CD4-positive, alpha-beta memory T cell (primary cell): ENCODE data around the gene MLXIP. TPM values are rescaled to one million over a fixed set of nuclear protein-coding genes. Genes with fewer than 3 reads are reported as not detected.
"Not testable (repeated sequence)": the region's sequence is repeated elsewhere in the genome, so short reads cannot be mapped to it uniquely, and the experiment has no call there.

Source experiments
- CTCF ChIA-PET: fragments of 350-600 bp; sonication (Branson Sonifier 250); formaldehyde crosslinking; loops from one replicate; lab custom pipeline; 2021; ENCODE audit warnings: inconsistent platforms; ENCODE audit not compliant: partially characterized antibody; lab: Charles Lee
- POLR2A ChIA-PET: fragments of 350-600 bp; sonication (Branson Sonifier 250); formaldehyde crosslinking; loops from one replicate; lab custom pipeline; 2021; ENCODE audit not compliant: partially characterized antibody; lab: Charles Lee
- DNase-seq, 5 donors: peaks; one replicate each; pipeline versions ENCODE4 v3.0.0 to v3.0.0-alpha.2; 2020 to 2022; ENCODE audit warnings: mixed read lengths in 1 of 5
- H3K27ac ChIP-seq: one replicate; pipeline ENCODE4 v1.7.0; 2013; ENCODE audit warnings: low read depth, low read length
- H3K27me3 ChIP-seq: 2 replicates; pipeline ENCODE4 v1.7.0; 2013; ENCODE audit warnings: mild to moderate bottlenecking, low read length, moderate library complexity; ENCODE audit not compliant: insufficient read depth
- H3K36me3 ChIP-seq: 2 replicates; pipeline ENCODE4 v1.7.0; 2013; ENCODE audit warnings: mild to moderate bottlenecking, low read length, moderate library complexity; ENCODE audit not compliant: insufficient read depth
- H3K4me1 ChIP-seq: 2 replicates; pipeline ENCODE4 v1.7.0; 2013; ENCODE audit warnings: mild to moderate bottlenecking, low read length, moderate library complexity; ENCODE audit not compliant: insufficient read depth
- H3K4me3 ChIP-seq, 2 donors: one replicate each; pipeline ENCODE4 v1.7.0; 2013; ENCODE audit warnings: low read length in 2 of 2, mild to moderate bottlenecking in 1 of 2
- H3K9me3 ChIP-seq, 2 donors: one replicate each; pipeline ENCODE4 v1.7.0; 2013; ENCODE audit warnings: low read length in 2 of 2, control low read depth in 1 of 2; ENCODE audit not compliant: control insufficient read depth in 1 of 2
- H3K27ac Mint-ChIP-seq, 7 donors: one replicate each; pipeline ENCODE4 v1.8.0; 2020 to 2021; ENCODE audit warnings: mixed read lengths in 7 of 7, mild to moderate bottlenecking in 6 of 7, inconsistent platforms in 3 of 7, moderate library complexity in 3 of 7
- H3K27me3 Mint-ChIP-seq, 2 donors: one replicate each; pipeline ENCODE4 v1.8.0; 2020 to 2021; ENCODE audit warnings: mixed read lengths in 2 of 2
- H3K36me3 Mint-ChIP-seq, 2 donors: one replicate each; pipeline ENCODE4 v1.8.0; 2020 to 2021; ENCODE audit warnings: mixed read lengths in 2 of 2, inconsistent platforms in 1 of 2, mild to moderate bottlenecking in 1 of 2
- H3K4me1 Mint-ChIP-seq, 4 donors: one replicate each; pipeline ENCODE4 v1.8.0; 2020 to 2021; ENCODE audit warnings: mixed read lengths in 4 of 4, mild to moderate bottlenecking in 1 of 4
- H3K4me3 Mint-ChIP-seq, 8 donors: one replicate each; pipeline ENCODE4 v1.8.0; 2020 to 2021; ENCODE audit warnings: mixed read lengths in 8 of 8, mild to moderate bottlenecking in 7 of 8, moderate library complexity in 6 of 8, inconsistent platforms in 3 of 8
- H3K9me3 Mint-ChIP-seq, 8 donors: one replicate each; pipeline ENCODE4 v1.8.0; 2020 to 2021; ENCODE audit warnings: mixed read lengths in 8 of 8, mild to moderate bottlenecking in 5 of 8, inconsistent platforms in 3 of 8, moderate library complexity in 1 of 8
- intact Hi-C: fragments of 100-400 bp; cut with micrococcal nuclease; formaldehyde crosslinking; loops from one replicate; pipeline ENCODE4 v1.15.1; 2023
- polyA plus RNA-seq, 2 donors: library from polyadenylated mRNA; unstranded; fragments of 300-500 nt; fragmentation: Illumina TruSeq; gene quantifications; one replicate each; pipeline ENCODE4 v1.2.3, GENCODE V29; 2021
- total RNA-seq, 2 experiments: library from RNA; stranded (reverse); gene quantifications; one replicate each; pipeline ENCODE4 v1.2.3, GENCODE V29; 2021

MLXIP gene
- total and polyA plus RNA-seq, 4 experiments from 2014 or later, result 2.7 to 88.1 (median 51.7) TPM

DNA sequence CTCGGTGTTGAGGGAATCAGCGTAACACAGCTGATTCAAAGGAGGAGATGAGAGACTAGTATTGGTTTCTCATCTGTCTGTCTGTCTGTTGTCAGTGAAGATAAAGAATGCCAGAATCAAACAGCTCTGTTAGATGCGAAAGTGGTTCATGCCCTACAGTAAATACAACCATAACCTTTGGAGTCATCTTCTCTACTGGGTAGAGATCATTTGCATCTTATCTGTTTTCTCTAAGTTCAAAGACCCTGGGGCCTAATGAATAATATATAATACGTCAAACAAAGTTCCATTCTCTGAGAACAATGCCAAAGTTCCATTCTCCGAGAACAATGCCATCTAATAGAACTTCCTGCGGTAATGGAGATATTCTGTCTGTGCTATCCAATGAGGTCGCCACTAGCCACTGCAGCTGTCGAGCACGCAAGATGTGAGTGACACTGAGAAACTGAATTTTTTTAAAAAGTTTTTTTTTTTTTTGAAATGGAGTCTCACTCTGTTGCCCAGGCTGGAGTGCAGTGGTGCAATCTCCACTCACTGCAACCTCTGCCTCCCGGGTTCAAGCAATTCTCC is 88.9 kb downstream of the MLXIP start:
- DNase-seq, result no peak
- peaks cover 7 to 10% (median 10%) of the 10 kb centered on the region in 4 donors for H3K4me1 Mint-ChIP-seq
- no peak overlapping the region for H3K4me3 ChIP-seq
- no peaks in the 10 kb centered on the region for H3K27me3 ChIP-seq
- H3K36me3 ChIP-seq, result no peaks in the 10 kb centered on the region
- no peaks in the 10 kb centered on the region for H3K9me3 ChIP-seq
- peaks cover 6% of the 10 kb centered on the region for H3K4me1 ChIP-seq
- intact Hi-C loops, result no loop called here
- H3K36me3 Mint-ChIP-seq, result no peaks in the 10 kb centered on the region
- no peaks in the 10 kb centered on the region for H3K9me3 Mint-ChIP-seq
- no peak overlapping the region for H3K27ac ChIP-seq
- ChIA-PET POLR2A (no interaction called here), CTCF (interaction anchor here (1.0 kb wide), 1 partner anchor 44 kb away, joined by 3 read pairs; no protein-coding TSS in a partner anchor)
- peak overlapping the region in 2 of 7 donors; percentile 14 to 53 for H3K27ac Mint-ChIP-seq
- peak overlapping the region in 5 of 8 donors; percentile 22 to 76 (median 62) for H3K4me3 Mint-ChIP-seq
- peaks cover 3 to 7% of the 10 kb centered on the region in 2 donors for H3K27me3 Mint-ChIP-seq

DNA sequence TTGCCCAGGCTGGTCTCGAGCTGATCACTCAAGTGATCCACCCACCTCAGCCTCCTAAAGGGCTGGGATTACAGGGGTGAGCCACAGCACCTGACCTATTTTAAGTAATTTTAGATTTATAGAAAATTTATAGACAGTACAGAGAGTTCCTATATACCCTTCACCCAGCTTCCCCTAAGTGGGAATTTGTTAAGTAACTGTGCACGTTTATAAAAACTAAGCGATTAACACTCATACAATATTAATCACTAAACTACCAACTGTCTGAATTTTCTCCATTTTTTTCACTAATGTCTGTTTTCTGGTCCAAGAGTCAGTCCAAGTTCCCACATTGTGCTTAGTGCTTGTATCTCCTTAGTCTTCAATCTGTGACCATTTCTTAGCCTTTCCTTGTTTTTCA is 89.9 kb downstream of the MLXIP start:
- POLR2A ChIA-PET, result no interaction called here
- H3K27me3 ChIP-seq, result no peaks in the 10 kb centered on the region
- no peak for DNase-seq
- H3K4me3 Mint-ChIP-seq, result no peak overlapping the region
- H3K27ac Mint-ChIP-seq, result no peak overlapping the region
- CTCF ChIA-PET, result interaction anchor here (0.9 kb wide), 1 partner anchor 24 kb away, joined by 3 read pairs; no protein-coding TSS in a partner anchor
- H3K36me3 ChIP-seq, result no peaks in the 10 kb centered on the region
- H3K4me3 ChIP-seq, result no peak overlapping the region
- intact Hi-C loops, result no loop called here
- H3K27me3 Mint-ChIP-seq, result peaks cover 2 to 7% of the 10 kb centered on the region in 2 donors
- H3K4me1 ChIP-seq, result peaks cover 6% of the 10 kb centered on the region
- H3K4me1 Mint-ChIP-seq, result peaks cover 7 to 10% (median 10%) of the 10 kb centered on the region in 4 donors
- no peaks in the 10 kb centered on the region for H3K36me3 Mint-ChIP-seq
- no peaks in the 10 kb centered on the region for H3K9me3 Mint-ChIP-seq
- H3K9me3 ChIP-seq, result no peaks in the 10 kb centered on the region
- H3K27ac ChIP-seq, result no peak overlapping the region

GRCh38 chr12:122171399-122171798 is 92.8 kb downstream of the MLXIP start:
- H3K4me3 ChIP-seq, result no peak overlapping the region
- ChIA-PET CTCF (no interaction called here), POLR2A (no interaction called here)
- H3K4me1 Mint-ChIP-seq, result peaks cover 7 to 10% (median 9%) of the 10 kb centered on the region in 4 donors
- H3K27me3 Mint-ChIP-seq, result peaks cover 2 to 9% of the 10 kb centered on the region in 2 donors
- peaks cover 6% of the 10 kb centered on the region for H3K4me1 ChIP-seq
- no peaks in the 10 kb centered on the region for H3K36me3 Mint-ChIP-seq
- no peaks in the 10 kb centered on the region for H3K36me3 ChIP-seq
- H3K9me3 Mint-ChIP-seq, result peaks cover 0 to 1% (median 0%) of the 10 kb centered on the region in 8 donors
- H3K27ac Mint-ChIP-seq, result no peak overlapping the region
- no peaks in the 10 kb centered on the region for H3K27me3 ChIP-seq
- no peak for DNase-seq
- no peak overlapping the region for H3K27ac ChIP-seq
- no peak overlapping the region for H3K4me3 Mint-ChIP-seq
- H3K9me3 ChIP-seq, result no peaks in the 10 kb centered on the region
- intact Hi-C loops, result no loop called here

DNA sequence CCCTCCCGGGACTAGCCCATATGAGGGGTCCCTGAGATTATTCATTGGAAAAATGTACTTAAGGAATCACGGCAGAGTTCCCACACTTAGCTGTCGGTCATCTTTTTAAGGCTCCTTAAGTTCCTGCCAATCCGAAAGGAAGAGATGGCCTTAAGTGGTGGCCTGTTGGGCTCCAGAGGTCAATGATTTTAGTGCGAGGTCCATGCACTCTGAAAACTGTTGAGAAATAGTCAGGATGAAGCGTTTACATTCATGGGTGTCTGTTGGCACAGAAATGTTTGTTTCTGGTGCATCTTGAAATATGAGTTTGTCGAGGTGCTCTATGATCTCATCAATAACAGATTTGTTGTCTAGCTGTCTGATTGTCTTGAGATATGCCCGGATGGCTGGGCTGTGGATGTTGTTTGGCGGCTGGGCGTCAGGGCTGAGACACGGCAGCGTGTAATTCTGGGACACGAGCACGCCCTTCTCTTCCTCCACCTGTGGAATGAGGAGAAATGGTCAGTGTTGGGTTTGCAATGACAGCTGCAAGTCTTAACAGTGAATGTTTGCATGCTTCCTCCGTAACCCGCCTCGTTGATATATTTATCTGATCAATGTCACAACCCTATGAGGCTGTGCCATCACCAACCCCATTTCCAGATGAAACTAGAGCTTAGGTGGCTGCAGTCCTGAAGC is 93.8 kb downstream of the MLXIP start:
- no peak overlapping the region for H3K4me3 Mint-ChIP-seq

GRCh38 chr12:122174155-122174845 is 95.7 kb downstream of the MLXIP start, which contains the start of gene IL31:
IL31 (minus strand) TSS chr12:122174221; CDS start chr12:122174172, 49 bp downstream.
- H3K36me3 Mint-ChIP-seq, result no peaks in the 10 kb centered on the region
- ChIA-PET CTCF (no interaction called here), POLR2A (no interaction called here)
- DNase-seq, result no peak
- Histone ChIP-seq H3K27ac (no peak within 1 kb of the TSS), H3K27me3 (no peaks in the 10 kb centered on the region), H3K9me3 (no peaks in the 10 kb centered on the region), H3K36me3 (no peaks in the 10 kb centered on the region), H3K4me3 (no peak within 1 kb of the TSS), H3K4me1 (no peaks in the 10 kb centered on the region)
- intact Hi-C loops, result no loop called here
- H3K9me3 Mint-ChIP-seq, result peaks cover 0 to 1% (median 0%) of the 10 kb centered on the region in 8 donors
- no peak within 1 kb of the TSS for H3K4me3 Mint-ChIP-seq
- peaks cover 0 to 2% of the 10 kb centered on the region in 2 donors for H3K27me3 Mint-ChIP-seq
- H3K4me1 Mint-ChIP-seq, result no peaks in the 10 kb centered on the region
- no peak within 1 kb of the TSS for H3K27ac Mint-ChIP-seq

More for the DNA sequence above, 93.8 kb downstream of the MLXIP start:
- intact Hi-C loops, result no loop called here
- peaks cover 0 to 1% (median 0%) of the 10 kb centered on the region in 8 donors for H3K9me3 Mint-ChIP-seq
- Histone ChIP-seq H3K27ac (no peak overlapping the region), H3K9me3 (no peaks in the 10 kb centered on the region), H3K36me3 (no peaks in the 10 kb centered on the region), H3K4me3 (no peak overlapping the region), H3K4me1 (no peaks in the 10 kb centered on the region), H3K27me3 (no peaks in the 10 kb centered on the region)
- CTCF ChIA-PET, result interaction anchor here (1.4 kb wide), 1 partner anchor 183 kb away, joined by 3 read pairs; no protein-coding TSS in a partner anchor
- H3K36me3 Mint-ChIP-seq, result no peaks in the 10 kb centered on the region
- no peak for DNase-seq
- POLR2A ChIA-PET, result no interaction called here
- H3K27me3 Mint-ChIP-seq, result peaks cover 2% of the 10 kb centered on the region in 2 donors
- H3K4me1 Mint-ChIP-seq, result peaks cover under 1 to 1% (median under 1%) of the 10 kb centered on the region in 4 donors
- H3K27ac Mint-ChIP-seq, result no peak overlapping the region

GRCh38 chr12:122176473-122176872 is 97.9 kb downstream of the MLXIP start:
- H3K27me3 Mint-ChIP-seq, POLR2A ChIA-PET, H3K9me3 ChIP-seq, H3K36me3 ChIP-seq, H3K4me3 Mint-ChIP-seq, intact Hi-C loops, CTCF ChIA-PET, H3K27ac ChIP-seq, H3K4me1 ChIP-seq, H3K27ac Mint-ChIP-seq, DNase-seq, H3K4me3 ChIP-seq, H3K36me3 Mint-ChIP-seq, H3K9me3 Mint-ChIP-seq, H3K27me3 ChIP-seq, H3K4me1 Mint-ChIP-seq: not testable (repeated sequence)
